Measurements from ENCODE around the gene DEFB112. TPM values are rescaled to one million over a fixed set of nuclear protein-coding genes. Genes with fewer than 3 reads are reported as not detected.

DEFB112 gene
- total and polyA plus RNA-seq, 10 of the 15 experiments (the other 5 are each of a cell fraction or from before 2014, with no cell fraction given) = not detected

- TF ChIP-seq, protein P1, sequence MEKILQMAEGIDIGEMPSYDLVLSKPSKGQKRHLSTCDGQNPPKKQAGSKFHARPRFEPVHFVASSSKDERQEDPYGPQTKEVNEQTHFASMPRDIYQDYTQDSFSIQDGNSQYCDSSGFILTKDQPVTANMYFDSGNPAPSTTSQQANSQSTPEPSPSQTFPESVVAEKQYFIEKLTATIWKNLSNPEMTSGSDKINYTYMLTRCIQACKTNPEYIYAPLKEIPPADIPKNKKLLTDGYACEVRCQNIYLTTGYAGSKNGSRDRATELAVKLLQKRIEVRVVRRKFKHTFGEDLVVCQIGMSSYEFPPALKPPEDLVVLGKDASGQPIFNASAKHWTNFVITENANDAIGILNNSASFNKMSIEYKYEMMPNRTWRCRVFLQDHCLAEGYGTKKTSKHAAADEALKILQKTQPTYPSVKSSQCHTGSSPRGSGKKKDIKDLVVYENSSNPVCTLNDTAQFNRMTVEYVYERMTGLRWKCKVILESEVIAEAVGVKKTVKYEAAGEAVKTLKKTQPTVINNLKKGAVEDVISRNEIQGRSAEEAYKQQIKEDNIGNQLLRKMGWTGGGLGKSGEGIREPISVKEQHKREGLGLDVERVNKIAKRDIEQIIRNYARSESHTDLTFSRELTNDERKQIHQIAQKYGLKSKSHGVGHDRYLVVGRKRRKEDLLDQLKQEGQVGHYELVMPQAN (conservative IDR thresholded peaks at IDR 0.05) = no peak
- TF ChIP-seq NFYB (IDR thresholded peaks at IDR 0.05; ENCODE audit: insufficient read depth, low read depth, low read length) = no peak
- TF ChIP-seq TAF1 (IDR thresholded peaks at IDR 0.05; ENCODE audit: borderline replicate concordance, low read depth, low read length) = no peak
- no peak for TF ChIP-seq POLR2AphosphoS5 (IDR thresholded peaks at IDR 0.05; ENCODE audit: low read length)
- TF ChIP-seq MTA2 (IDR thresholded peaks at IDR 0.05; ENCODE audit: low read depth) = no peak
These were observed 54.5 kb downstream of the DEFB112 start (continued) for GRCh38 chr6:49995278-49995677.

Other genes starting within 250 kb of the DEFB112 start
- not detected in 2 replicates for gene CRISP1, start 183.4 kb downstream of the DEFB112 start, total RNA-seq (2014; rRNA removed)
- gene CRISP1, start 183.4 kb downstream of the DEFB112 start, total RNA-seq (2014; rRNA removed; fragmentation: Illumina TruSeq; extraction: Trizol) = not detected in 2 replicates
- not detected in 2 replicates for gene CRISP1, start 183.4 kb downstream of the DEFB112 start, total RNA-seq (2021)
- gene CRISP1, start 183.4 kb downstream of the DEFB112 start, polyA plus RNA-seq (2011; rRNA removed) = not detected in 2 replicates
- not detected in 2 replicates for gene CRISP1, start 183.4 kb downstream of the DEFB112 start, polyA plus RNA-seq (2014; fragmentation: Illumina TruSeq; extraction: Trizol)
- not detected for gene CRISP1, start 183.4 kb downstream of the DEFB112 start, polyA plus RNA-seq (2014; fragmentation: Nextera tagmentation; extraction: Ambion mirVana)
- gene CRISP1, start 183.4 kb downstream of the DEFB112 start, polyA plus RNA-seq (2014; rRNA removed) = not detected in 2 replicates
- gene CRISP1, start 183.4 kb downstream of the DEFB112 start, polyA plus RNA-seq (2016; fragmentation: Nextera tagmentation; extraction: Ambion mirVana) = not detected
- not detected in 2 replicates for gene DEFB114, start 85.8 kb downstream of the DEFB112 start, total RNA-seq (2014; rRNA removed)
- not detected in 2 replicates for gene DEFB114, start 85.8 kb downstream of the DEFB112 start, total RNA-seq (2014; rRNA removed; fragmentation: Illumina TruSeq; extraction: Trizol)
- not detected in 2 replicates for gene DEFB114, start 85.8 kb downstream of the DEFB112 start, total RNA-seq (2021)
- gene DEFB114, start 85.8 kb downstream of the DEFB112 start, polyA plus RNA-seq (2011; rRNA removed) = not detected in 2 replicates
- gene DEFB114, start 85.8 kb downstream of the DEFB112 start, polyA plus RNA-seq (2014; fragmentation: Illumina TruSeq; extraction: Trizol) = not detected in 2 replicates
- gene DEFB114, start 85.8 kb downstream of the DEFB112 start, polyA plus RNA-seq (2014; fragmentation: Nextera tagmentation; extraction: Ambion mirVana) = not detected
- not detected in 2 replicates for gene DEFB114, start 85.8 kb downstream of the DEFB112 start, polyA plus RNA-seq (2014; rRNA removed)
- gene DEFB114, start 85.8 kb downstream of the DEFB112 start, polyA plus RNA-seq (2016; fragmentation: Nextera tagmentation; extraction: Ambion mirVana) = not detected
- not detected in 2 replicates for gene DEFB113, start 80.3 kb downstream of the DEFB112 start, total RNA-seq (2014; rRNA removed)
- not detected in 2 replicates for gene DEFB113, start 80.3 kb downstream of the DEFB112 start, total RNA-seq (2014; rRNA removed; fragmentation: Illumina TruSeq; extraction: Trizol)
- not detected in 2 replicates for gene DEFB113, start 80.3 kb downstream of the DEFB112 start, total RNA-seq (2021)
- gene DEFB113, start 80.3 kb downstream of the DEFB112 start, polyA plus RNA-seq (2011; rRNA removed) = not detected in 2 replicates
- not detected in 2 replicates for gene DEFB113, start 80.3 kb downstream of the DEFB112 start, polyA plus RNA-seq (2014; fragmentation: Illumina TruSeq; extraction: Trizol)
- gene DEFB113, start 80.3 kb downstream of the DEFB112 start, polyA plus RNA-seq (2014; fragmentation: Nextera tagmentation; extraction: Ambion mirVana) = not detected
- not detected in 2 replicates for gene DEFB113, start 80.3 kb downstream of the DEFB112 start, polyA plus RNA-seq (2014; rRNA removed)
- not detected for gene DEFB113, start 80.3 kb downstream of the DEFB112 start, polyA plus RNA-seq (2016; fragmentation: Nextera tagmentation; extraction: Ambion mirVana)
- not detected in 2 replicates for gene DEFB110, start 27.9 kb downstream of the DEFB112 start, total RNA-seq (2014; rRNA removed)
- not detected in 2 replicates for gene DEFB110, start 27.9 kb downstream of the DEFB112 start, total RNA-seq (2014; rRNA removed; fragmentation: Illumina TruSeq; extraction: Trizol)
- gene DEFB110, start 27.9 kb downstream of the DEFB112 start, total RNA-seq (2021) = not detected in 2 replicates
- gene DEFB110, start 27.9 kb downstream of the DEFB112 start, polyA plus RNA-seq (2011; rRNA removed) = not detected in 2 replicates
- gene DEFB110, start 27.9 kb downstream of the DEFB112 start, polyA plus RNA-seq (2014; fragmentation: Illumina TruSeq; extraction: Trizol) = not detected in 2 replicates
- not detected for gene DEFB110, start 27.9 kb downstream of the DEFB112 start, polyA plus RNA-seq (2014; fragmentation: Nextera tagmentation; extraction: Ambion mirVana)
- gene DEFB110, start 27.9 kb downstream of the DEFB112 start, polyA plus RNA-seq (2014; rRNA removed) = not detected in 2 replicates
- not detected for gene DEFB110, start 27.9 kb downstream of the DEFB112 start, polyA plus RNA-seq (2016; fragmentation: Nextera tagmentation; extraction: Ambion mirVana)